Gastrocnemius medialis (tissue), 4 donors: ENCODE measurements around the gene CENPP. TPM values are rescaled to one million over a fixed set of nuclear protein-coding genes. Genes with fewer than 3 reads are reported as not detected.

Experiments used
- ATAC-seq, 2 donors: fragments of 150-250 bp; one replicate each; pipeline ENCODE4 v1.9.1; 2016
- DNase-seq, 2 donors: peaks; one replicate each; pipeline ENCODE4 v3.0.0-alpha.2; 2019
- H3K27ac ChIP-seq, 4 donors: fragments of 200-600 bp; sonication (generic); 1 replicate in 1 of 4; 2 replicates in 3 of 4; pipeline ENCODE4 v1.5.1; 2016 to 2018; ENCODE audit warnings: mild to moderate bottlenecking in 2 of 4, moderate library complexity in 1 of 4
- H3K27me3 ChIP-seq, 3 donors: fragments of 200-600 bp; sonication (generic) in 2 of 3; 1 replicate in 1 of 3; 2 replicates in 2 of 3; pipeline versions ENCODE4 v1.5.1 to v1.6.0; 2016 to 2019; ENCODE audit warnings: mild to moderate bottlenecking in 1 of 3, moderate library complexity in 1 of 3
- H3K36me3 ChIP-seq, 2 donors: fragments of 200-600 bp; sonication (generic) in 1 of 2; one replicate each; pipeline ENCODE4 v1.5.1; 2017 to 2018
- H3K4me1 ChIP-seq, 2 donors: fragments of 200-600 bp; sonication (generic) in 1 of 2; one replicate each; pipeline ENCODE4 v1.5.1; 2016 to 2017; ENCODE audit warnings: mild to moderate bottlenecking in 2 of 2
- H3K4me3 ChIP-seq, 4 donors: fragments of 200-600 bp; sonication (generic) in 3 of 4; 1 replicate in 1 of 4; 2 replicates in 3 of 4; pipeline ENCODE4 v1.5.1; 2016 to 2019; ENCODE audit warnings: mild to moderate bottlenecking in 2 of 4
- H3K9me3 ChIP-seq, 3 donors: fragments of 200-600 bp; sonication (generic) in 2 of 3; 1 replicate in 1 of 3; 2 replicates in 2 of 3; pipeline ENCODE4 v1.5.1; 2016 to 2019
- CTCF ChIP-seq, 5 experiments: fragments of 450-650 bp in 3 of 5; fragments of 200-600 bp in 2 of 5; sonication (generic) in 2 of 5; IDR thresholded peaks in 4 of 5; conservative IDR thresholded peaks in 1 of 5; 1 replicate in 4 of 5; 2 replicates in 1 of 5; pipeline ENCODE4 v1.5.1; 2016 to 2019; ENCODE audit warnings: antibody characterized with exemption in 5 of 5, mild to moderate bottlenecking in 3 of 5, moderate library complexity in 3 of 5
- POLR2A ChIP-seq, 2 donors: fragments of 450-650 bp; IDR thresholded peaks; one replicate each; pipeline ENCODE4 v1.6.1; 2017; ENCODE audit warnings: antibody characterized with exemption in 2 of 2, mild to moderate bottlenecking in 2 of 2, moderate library complexity in 2 of 2
- in situ Hi-C, 4 donors: fragments of 200-750 bp; cut with MboI; loops; one replicate each; pipeline versions ENCODE4 v1.15.0 to v1.8.0; 2017; ENCODE audit warnings: low sequenced_read_pairs in 4 of 4
- intact Hi-C: fragments of 100-400 bp; cut with DNase I; formaldehyde crosslinking; loops from one replicate; pipeline ENCODE4 v1.15.1; 2023; ENCODE audit warnings: low total_unique reads
- total RNA-seq, 4 donors: library from RNA; depleted of rRNA; stranded (reverse); fragments of >200 nt; gene quantifications; one replicate each; pipeline versions ENCODE4 v1.1.0 to v1.2.3, GENCODE V29; 2016

CENPP gene
- total RNA-seq, 4 donors from 2014 or later, result 1.8 to 11.5 (median 8.7) TPM

- in situ Hi-C loops (loop anchor here in 1 of 4 donors (25.0 kb wide), 1 partner anchor 95 kb away; no protein-coding TSS in a partner anchor), intact Hi-C loops (no loop called here)
- TF ChIP-seq CTCF (IDR thresholded peaks at IDR 0.05 in 4 of 5, conservative IDR thresholded peaks at IDR 0.05 in 1 of 5) (no peak), POLR2A (IDR thresholded peaks at IDR 0.05) (no peak)
- no peaks in the 10 kb centered on the region for H3K9me3 ChIP-seq
- no peak for DNase-seq
- no peak for ATAC-seq
- no peak overlapping the region for H3K4me3 ChIP-seq
- peaks cover 13 to 26% of the 10 kb centered on the region in 2 donors for H3K4me1 ChIP-seq
- peak overlapping the region in 3 of 4 donors; percentile 11 to 74 (median 51) for H3K27ac ChIP-seq
- peaks cover 0 to 7% of the 10 kb centered on the region in 2 donors for H3K36me3 ChIP-seq
- no peaks in the 10 kb centered on the region for H3K27me3 ChIP-seq
These were observed 282.0 kb downstream of the CENPP start for GRCh38 chr9:92607773-92608172.

- in situ Hi-C loops, result loop anchor here in 1 of 4 donors (25.0 kb wide), 1 partner anchor 96 kb away; no protein-coding TSS in a partner anchor
- H3K27ac ChIP-seq, result peak overlapping the region; percentile 34 to 74 (median 59)
- H3K9me3 ChIP-seq, result no peaks in the 10 kb centered on the region
- no peak for TF ChIP-seq POLR2A (IDR thresholded peaks at IDR 0.05)
- TF ChIP-seq CTCF (IDR thresholded peaks at IDR 0.05 in 4 of 5, conservative IDR thresholded peaks at IDR 0.05 in 1 of 5), result no peak
- intact Hi-C loops, result no loop called here
- H3K4me3 ChIP-seq, result no peak overlapping the region
- peaks cover 13 to 26% of the 10 kb centered on the region in 2 donors for H3K4me1 ChIP-seq
- H3K27me3 ChIP-seq, result no peaks in the 10 kb centered on the region
- ATAC-seq (no peak), DNase-seq (no peak)
- peaks cover 0 to 7% of the 10 kb centered on the region in 2 donors for H3K36me3 ChIP-seq
These were observed 282.6 kb downstream of the CENPP start for GRCh38 chr9:92608241-92608908.

- H3K27me3 ChIP-seq, result no peaks in the 10 kb centered on the region
- intact Hi-C loops (no loop called here), in situ Hi-C loops (loop anchor here in 1 of 4 donors (25.0 kb wide), 1 partner anchor 97 kb away; no protein-coding TSS in a partner anchor)
- no peaks in the 10 kb centered on the region for H3K9me3 ChIP-seq
- DNase-seq, result no peak
- no peak for ATAC-seq
- peak overlapping the region; percentile 34 to 74 (median 59) for H3K27ac ChIP-seq
- no peak for TF ChIP-seq POLR2A (IDR thresholded peaks at IDR 0.05)
- TF ChIP-seq CTCF (IDR thresholded peaks at IDR 0.05 in 4 of 5, conservative IDR thresholded peaks at IDR 0.05 in 1 of 5), result no peak
- H3K4me1 ChIP-seq, result peaks cover 13 to 26% of the 10 kb centered on the region in 2 donors
- H3K36me3 ChIP-seq, result peaks cover 0 to 11% of the 10 kb centered on the region in 2 donors
- no peak overlapping the region for H3K4me3 ChIP-seq
These were observed 283.2 kb downstream of the CENPP start for GRCh38 chr9:92608909-92609445.

- peak; percentile 63 to 65 for ATAC-seq
- Histone ChIP-seq H3K4me1 (peaks cover 13 to 26% of the 10 kb centered on the region in 2 donors), H3K27me3 (no peaks in the 10 kb centered on the region), H3K9me3 (no peaks in the 10 kb centered on the region), H3K4me3 (no peak overlapping the region), H3K27ac (peak overlapping the region; percentile 51 to 74 (median 61)), H3K36me3 (peaks cover 0 to 25% of the 10 kb centered on the region in 2 donors)
- no peak for TF ChIP-seq POLR2A (IDR thresholded peaks at IDR 0.05)
- TF ChIP-seq CTCF (IDR thresholded peaks at IDR 0.05 in 4 of 5, conservative IDR thresholded peaks at IDR 0.05 in 1 of 5), result no peak
- DNase-seq, result peak in 1 of 2 donors; percentile 49
- in situ Hi-C loops (loop anchor here in 1 of 4 donors (25.0 kb wide), 1 partner anchor 98 kb away; no protein-coding TSS in a partner anchor), intact Hi-C loops (no loop called here)
These were observed 285.0 kb downstream of the CENPP start for GRCh38 chr9:92610470-92611420.
